Stimulated activated CD4-positive, alpha-beta T cell treated with anti-CD3 and anti-CD28 coated beads, TNF-alpha, amount 100 ng/mL, for 48 hours (primary cell): ENCODE measurements around the gene PRKG1.
A peak's percentile ranks its signal among the peaks of the same experiment; 100 is the strongest.
"Not testable (repeated sequence)": the region's sequence is repeated elsewhere in the genome, so short reads cannot be mapped to it uniquely, and the experiment has no call there.

ENCODE experiments used
- DNase-seq, 3 donors: peaks; one replicate each; pipeline ENCODE4 v3.0.0-alpha.2; 2020; ENCODE audit warnings: low read depth in 3 of 3

PRKG1 gene

DNA sequence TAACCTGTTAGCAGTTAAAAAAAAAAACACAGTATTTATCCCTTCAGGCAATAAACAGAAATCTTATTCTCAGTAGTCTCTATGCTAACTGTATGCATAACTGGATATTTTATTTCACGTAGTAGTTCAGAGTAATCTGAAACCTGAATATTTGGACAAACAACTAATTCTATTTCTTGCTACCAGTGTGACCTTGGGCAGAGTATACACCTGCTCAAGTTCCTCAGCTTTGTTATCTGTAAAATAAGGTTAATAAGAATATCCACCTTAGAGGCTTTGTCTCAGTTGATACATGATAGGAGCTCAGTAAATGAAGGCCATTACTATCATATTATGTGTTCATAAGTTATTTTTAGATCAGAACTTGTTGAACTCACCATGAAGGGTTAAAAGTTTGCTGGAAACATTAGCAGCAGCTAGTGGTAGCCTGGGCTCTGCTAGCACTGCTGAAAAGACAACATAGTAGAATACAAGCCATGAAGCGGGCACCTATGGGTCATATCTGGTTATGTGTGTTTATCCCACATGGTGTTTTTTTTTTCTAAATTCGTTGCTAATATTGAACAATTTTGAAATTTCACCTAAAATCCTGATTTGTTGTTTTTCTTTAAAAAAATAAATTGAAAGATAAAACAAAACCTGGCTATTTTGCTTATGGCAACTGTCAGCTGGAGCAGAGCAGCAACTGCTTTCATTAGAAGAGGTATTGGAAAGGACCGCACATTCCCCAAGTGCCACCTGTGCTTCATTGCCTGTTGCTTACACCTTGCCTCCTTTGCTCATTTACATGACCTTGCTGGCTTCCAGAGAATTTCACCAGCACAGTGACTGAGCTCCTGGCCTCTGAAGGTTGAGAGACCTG, 303.0 kb downstream of the PRKG1 start:
- DNase-seq = no peak

DNA sequence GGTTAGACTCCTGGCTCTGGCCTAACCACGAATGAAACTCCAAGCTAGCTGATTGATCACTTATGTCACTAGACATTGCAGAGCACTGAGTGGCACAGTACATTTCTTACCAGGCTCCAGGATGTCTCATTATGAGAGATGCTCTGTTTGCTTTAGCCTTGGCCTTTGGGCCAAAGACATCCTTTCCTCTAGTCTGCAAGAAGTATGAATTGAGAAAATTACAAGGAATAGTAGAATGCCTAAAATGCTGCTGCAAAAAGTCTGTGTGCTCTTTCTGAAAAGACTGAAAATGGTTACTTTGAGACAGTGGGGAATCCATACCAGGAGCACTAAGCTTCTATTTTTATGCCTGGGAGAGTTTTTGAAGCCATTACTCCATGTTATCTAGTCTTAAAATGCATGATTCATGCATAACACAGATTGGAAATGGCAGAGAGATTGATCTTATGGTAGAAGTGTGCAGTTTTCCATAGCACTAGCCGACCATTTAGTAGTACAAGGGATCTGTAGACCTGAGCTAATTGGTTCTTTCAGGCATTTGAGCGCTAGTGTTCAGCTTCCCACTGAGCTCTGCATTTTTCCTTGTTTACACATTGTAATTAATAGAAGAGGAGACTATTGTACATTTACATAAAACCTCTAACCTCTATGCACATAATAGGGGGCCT, 303.8 kb downstream of the PRKG1 start:
- DNase-seq = no peak

DNA sequence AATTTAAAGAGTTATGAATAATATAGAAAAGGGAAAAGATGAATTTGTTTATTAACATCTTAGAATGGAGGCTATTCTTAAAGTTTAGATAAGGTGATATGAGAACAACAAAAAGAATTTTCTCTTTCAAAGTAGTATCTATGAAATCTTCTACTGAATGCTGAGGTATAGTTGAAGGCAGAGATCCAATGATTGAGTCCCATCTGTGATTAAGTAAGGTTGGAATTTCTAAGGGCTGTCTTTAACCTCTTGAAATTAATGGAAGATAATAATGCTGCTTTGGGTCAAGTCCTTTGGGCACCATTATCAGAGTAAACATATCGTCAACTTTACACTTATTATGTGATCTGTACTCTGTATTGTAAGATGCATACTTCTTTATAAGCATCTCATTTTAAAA, 307.9 kb downstream of the PRKG1 start:
- DNase-seq = no peak

DNA sequence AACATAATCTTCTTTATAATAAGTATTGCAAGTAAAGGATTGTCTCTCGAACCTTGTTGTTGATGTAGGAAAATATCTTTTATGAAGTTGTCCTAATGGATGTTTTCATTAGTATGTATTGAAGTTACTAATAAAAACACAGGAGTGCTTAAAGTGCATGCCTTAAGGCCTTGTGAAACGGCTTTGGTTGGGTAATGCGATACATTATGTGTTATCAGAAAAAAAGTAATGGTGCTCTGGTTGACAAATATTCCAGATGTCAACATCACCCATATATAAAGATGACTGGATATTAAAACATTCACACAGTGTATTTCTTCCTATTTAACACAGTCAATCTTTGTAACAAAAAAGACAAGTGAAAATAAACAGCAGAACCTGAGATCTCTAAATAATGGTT, 310.7 kb downstream of the PRKG1 start:
- no peak for DNase-seq

DNA sequence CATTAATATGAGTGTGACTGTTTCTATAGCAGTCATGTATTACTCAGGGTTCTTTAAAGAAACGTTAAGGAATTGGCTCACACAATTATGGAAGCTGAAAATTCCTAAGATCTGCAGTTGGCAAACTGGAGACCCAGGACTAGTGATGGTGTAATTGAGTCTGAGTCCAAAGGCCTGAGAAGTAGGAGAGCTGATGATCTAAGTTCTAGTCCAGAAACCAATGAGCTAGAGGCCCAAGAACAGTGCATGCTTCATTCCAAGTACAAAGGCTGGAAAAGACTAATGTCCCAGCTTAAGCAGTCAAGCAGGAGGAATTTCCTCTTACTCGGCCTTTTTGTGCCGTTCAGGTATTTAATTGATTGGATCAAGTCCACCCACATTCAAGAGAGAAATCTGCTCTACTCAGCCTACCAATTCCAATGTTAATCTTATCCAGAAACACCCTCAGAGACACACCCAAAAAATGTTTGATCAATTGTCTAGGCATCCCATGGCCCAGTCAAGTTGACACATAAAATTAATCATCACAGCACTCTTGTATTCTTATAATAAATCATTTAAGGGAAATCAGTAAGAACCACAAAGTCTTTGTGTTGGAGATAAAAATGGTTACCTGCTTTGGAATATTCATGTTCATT, 312.1 kb downstream of the PRKG1 start:
- DNase-seq = no peak

DNA sequence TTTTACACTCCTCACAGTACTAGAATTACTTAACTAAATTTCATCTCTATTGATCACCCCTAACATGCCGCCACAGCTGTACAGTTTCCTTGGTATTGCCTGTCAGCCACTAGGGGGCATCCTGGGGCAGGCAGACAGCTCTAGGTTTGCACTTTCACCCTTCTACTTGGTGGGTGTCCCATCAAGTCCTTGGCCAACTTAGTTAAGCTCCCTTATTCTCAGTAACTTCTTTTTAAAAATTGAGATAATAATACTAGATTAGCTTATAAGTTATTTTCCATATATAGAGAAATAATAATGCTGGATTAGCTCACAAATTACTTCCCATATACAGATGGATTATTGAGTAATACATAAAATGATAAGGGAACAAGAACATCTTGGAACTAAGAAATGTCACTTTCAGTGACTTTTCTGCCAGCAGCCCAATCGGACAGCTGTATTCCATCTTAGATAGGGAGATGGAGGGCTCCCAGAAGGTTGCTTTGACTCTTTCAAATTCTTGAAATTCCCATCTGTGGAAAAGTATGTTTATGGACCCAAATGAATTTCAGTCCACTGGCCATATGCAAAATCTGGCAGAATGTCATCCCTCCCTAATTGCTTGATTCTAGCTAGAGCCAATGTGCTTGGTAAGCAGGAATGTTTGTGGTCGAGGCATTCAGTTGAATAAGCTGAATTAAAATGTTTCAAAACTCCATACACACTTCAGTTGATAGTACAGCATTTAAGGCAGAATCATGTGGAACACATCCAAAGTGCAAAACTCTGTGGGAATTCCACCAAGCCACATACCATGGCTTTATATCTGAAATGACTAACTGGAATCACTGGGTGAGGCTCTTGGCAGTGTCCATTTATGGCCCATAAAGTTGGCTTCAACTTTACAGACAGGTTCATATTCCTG, 315.4 kb downstream of the PRKG1 start:
- peak; percentile 7 to 30 (median 10) for DNase-seq

DNA sequence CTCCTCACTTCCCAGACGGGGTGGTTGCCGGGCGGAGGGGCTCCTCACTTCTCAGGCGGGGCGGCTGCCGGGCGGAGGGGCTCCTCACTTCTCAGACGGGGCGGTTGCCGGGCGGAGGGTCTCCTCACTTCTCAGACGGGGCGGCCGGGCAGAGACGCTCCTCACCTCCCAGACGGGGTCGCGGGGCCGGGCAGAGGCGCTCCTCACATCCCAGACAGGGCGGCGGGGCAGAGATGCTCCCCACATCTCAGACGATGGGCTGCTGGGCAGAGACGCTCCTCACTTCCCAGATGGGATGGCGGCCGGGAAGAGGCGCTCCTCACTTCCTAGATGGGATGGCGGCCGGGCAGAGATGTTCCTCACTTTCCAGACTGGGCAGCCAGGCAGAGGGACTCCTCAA, 318.7 kb downstream of the PRKG1 start:
- DNase-seq = not testable (repeated sequence)

DNA sequence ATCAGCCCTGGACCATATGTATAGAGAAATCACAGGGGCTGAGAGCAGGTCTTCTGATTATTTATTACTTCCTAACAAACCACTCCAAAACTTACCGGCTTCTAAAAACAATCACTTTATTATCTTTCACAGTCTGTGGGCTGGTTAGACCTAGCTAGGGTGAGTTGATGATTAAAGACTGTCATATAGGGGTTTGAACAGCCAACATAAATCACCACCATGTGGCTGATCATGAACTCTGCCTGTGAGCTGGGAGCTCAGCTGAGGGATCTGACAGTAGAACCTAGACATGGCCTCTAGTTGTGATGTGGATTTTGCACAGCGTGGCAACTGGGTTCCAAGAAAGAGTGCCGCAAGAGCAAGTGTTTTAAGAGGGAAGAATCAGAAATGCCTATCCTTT, 319.8 kb downstream of the PRKG1 start:
- DNase-seq = no peak

DNA sequence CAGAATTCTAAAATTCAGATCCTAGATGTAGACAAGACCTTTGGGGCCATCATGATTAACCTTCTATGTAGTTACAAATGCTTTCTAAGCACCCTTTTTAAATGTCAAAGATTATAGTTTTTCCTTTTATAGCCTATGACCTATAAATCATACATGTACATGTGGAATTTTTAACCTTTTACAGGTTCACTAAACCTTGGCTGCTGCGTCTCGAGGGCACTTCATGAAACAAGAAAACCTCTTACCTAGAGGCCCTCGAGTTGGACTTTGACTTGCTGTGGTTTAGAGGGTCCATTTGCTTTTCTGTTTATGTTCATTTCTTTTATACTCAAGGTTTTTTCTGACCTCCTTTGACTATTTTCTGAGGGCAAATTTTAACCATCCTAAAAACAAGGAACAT, 323.0 kb downstream of the PRKG1 start:
- no peak for DNase-seq

DNA sequence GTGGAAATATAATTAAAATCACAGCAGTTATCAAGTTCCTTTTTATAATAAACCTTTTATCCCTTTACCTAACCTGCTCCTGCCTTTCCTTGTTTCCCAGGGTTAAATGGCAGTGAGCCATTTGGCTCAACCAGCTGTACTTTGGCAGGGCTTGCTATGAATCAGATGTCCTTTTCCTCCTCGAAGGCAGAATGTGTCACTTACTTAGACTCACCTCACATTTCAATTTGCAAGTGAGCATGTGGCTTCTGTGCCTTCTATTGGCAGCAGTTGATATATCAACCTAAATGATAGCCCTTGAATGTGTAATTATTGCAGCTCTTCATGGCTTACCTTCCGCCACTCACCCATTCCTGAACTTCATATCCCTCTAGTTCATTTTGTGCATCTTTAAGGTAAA, 323.4 kb downstream of the PRKG1 start:
- DNase-seq = no peak

DNA sequence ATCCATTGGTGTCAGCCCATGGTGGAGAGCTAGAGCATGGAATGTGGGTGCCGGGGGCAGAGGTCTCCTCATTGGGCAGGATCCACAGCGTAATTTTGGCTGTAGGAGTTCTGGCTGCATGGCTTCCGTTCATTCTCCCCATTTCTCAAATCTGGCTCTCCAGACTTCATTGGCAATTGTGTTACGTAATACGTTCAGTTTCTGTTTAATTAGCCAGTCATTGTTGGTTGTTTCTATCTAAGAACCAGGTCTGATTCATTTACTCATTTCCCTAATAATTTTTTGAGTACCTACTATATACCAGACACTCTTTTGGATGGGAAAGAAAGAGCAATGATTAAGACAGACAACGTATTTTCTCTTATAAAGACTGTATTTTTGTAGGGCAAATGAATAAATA, 325.6 kb downstream of the PRKG1 start:
- DNase-seq = no peak

DNA sequence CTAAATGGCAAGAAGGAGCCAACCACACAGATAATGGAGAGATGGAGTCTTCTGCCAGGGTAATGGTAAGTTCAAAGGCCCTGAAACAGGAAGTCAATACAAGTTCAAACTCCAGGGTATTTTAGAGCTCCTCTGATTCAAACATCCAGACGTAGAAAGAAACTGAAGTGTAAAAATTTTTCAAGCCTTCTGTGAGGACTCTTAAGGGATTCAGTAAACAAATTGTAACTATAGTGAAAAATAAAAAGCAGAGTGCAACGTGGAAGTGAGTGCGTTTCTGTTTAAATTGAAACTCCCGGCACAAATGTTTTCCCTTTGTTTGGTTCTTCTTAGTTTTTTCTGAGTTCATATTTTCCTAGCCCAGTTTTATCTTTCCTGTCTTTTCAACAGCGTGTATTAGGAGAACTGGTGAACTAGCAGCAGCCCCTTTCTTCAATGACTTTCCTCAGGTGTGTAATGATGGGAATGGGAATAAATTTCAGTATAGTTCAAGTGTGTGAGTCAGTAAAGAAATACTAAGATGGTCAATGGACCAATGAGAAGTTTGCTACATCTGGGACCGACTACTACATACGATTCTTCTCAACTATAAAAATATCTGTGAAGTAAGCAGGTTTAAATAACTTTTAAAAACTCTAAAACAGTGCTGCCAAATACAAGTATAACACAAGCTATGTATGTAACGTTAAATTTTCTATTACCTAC, 326.3 kb downstream of the PRKG1 start:
- no peak for DNase-seq

DNA sequence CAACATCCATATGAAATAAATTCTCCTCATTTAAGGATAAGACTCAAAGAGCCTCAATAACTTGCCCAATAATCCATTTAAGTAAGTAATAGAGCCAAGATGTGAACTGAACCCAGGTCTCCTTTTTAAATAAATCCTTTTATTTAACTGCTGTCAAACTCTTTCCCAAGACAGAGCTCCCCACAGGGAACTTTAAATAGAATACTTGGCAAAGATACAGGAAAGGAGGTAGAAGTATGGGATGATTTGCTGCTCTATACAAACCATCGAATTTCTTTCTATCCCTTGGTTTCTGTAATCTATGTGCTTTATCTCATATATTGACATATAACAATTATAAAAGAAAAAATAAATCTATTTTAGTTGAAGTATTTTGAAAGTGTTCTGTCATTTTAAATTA, 329.2 kb downstream of the PRKG1 start:
- no peak for DNase-seq

DNA sequence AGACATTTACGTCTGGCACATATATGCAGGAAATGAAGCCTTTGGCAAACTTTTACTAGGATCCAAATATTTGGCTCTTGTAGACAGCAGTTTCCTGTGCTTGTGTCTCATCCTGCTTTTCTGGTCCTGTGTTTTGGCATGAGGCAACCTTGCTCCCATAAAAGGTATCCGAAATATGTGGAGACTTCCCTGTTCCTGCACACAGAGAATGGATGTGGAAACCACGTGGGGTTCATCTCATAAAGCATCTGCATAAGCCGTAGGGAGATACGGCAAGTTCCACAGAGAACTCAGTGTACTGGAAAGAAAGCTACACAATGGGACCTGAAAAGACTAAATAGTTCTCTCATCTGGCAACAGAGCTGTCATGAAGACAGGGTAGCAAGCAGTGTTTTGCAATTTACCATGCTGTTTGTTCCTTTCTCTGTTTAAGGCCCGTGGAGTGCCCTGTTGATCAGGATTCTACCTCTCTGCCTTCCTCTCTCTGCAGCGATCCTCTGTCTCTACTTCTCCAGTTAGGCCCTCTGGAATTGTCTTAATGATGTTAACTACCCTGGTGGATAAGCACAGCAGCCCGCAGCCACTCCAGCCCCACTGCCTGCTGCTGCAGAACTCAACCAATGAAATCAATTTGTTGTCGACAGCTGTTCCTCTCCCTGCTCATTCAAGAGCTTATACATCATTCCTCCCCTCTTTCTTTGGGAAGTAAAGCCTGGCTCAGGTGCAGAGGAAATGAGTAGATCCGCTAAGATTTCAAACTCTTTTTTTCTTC, 331.5 kb downstream of the PRKG1 start:
- DNase-seq = no peak

DNA sequence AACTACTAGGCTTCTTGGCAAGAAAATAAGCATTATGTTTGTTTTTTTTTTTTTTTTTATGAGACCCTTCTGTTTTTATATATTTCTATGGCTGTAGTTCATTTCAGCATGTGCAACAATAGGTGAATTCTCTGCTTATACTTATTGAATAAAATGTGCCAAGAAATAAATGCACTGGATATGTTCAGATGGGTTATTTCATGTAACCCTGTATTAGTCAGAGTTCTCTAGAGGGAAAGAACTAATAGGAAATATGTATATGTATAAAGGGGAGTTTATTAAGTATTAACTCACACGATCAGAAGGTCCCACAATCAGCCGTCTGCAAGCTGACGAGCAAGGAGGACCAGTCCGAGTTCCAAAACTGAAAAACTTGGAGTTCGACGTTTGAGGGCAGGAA, 332.3 kb downstream of the PRKG1 start:
- DNase-seq = no peak

DNA sequence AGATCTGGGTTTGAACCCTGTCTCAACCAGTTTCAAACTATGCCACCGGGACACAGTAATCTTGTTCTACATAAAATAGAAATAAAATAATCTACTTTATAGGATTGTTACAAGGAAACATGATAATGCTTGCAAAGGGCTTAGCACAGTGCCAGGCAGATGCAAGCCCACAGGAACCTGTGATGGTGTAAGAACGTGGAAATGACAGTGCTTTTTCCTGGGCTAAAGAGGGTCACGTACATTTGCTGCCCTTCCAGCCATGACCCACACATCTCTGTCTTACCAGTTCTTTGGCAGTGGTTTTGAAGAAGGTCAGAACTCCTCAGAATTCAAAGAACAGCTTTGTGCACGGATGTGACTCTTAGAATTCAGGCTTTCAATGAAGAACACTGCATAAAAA, 342.2 kb downstream of the PRKG1 start:
- no peak for DNase-seq

DNA sequence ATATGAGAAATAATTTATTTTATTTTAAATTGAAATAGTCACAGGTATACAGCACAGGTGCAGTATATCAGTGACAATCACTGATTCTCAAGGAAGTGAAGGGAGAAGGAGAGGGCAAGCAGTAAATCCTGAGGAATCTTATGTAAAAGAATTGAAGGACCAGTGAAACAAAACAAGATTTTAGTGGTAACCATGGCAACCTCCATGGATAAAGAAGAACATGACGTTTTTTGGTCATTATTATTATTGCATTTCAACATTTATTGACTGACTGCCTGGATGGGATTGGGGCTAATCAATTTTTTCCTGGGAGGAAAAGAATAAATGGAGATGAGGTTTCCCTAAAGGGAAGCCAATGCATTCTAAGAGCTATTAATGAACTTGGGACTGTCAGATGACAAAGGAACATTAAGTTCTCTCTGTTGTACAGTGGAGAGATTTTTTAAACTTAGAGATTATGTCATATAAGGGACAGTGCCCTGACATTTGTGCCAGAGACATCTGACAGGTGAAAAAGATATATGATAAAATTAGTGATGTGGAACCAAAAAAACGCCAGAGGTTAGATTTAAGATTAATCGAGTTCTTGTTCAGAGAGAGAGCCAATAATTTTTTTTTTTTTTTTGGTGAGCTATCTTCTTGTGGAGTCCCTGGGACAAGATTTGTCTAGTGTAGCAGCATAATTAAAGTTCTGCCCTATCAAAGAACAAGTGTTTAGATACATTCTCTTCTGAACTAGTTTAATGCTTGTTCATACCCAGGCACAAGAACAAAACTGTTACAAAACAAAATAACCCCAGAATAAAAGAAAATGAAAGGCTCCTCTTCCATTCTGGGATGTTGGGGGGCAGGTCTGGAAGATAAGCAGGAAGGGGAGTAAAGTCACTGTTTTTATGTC, 345.2 kb downstream of the PRKG1 start:
- DNase-seq = no peak

DNA sequence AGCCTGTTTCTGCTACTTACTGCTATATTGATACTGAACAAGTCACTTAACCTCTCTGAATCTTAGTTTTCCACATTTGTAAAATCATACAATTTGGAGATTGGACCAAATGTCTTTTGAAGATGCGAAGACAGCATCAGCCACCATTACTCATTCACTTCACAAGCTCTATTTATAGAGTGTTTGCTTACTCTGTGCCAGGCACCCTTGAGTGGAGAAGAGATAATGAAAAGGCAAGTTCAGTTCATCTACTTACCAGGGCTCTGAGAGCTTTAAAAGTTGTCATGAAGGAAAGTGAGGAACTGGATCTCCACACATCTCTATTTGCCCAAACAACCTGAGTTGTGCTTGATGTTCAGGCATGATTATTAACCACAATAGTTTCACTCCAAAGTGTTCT, 347.6 kb downstream of the PRKG1 start:
- DNase-seq = no peak
